GM12878 (cell line): Measurements from ENCODE around the gene TMED6.

Experiments used
- ESRRA ChIP-seq: IDR thresholded peaks from 2 replicates; pipeline ENCODE4 v1.6.1; 2012; ENCODE audit warnings: mild to moderate bottlenecking, low read length, improper control_type of control experiment
- FOS ChIP-seq: IDR thresholded peaks from 3 replicates; pipeline ENCODE4 v1.6.1; 2011; ENCODE audit warnings: borderline replicate concordance; ENCODE audit not compliant: insufficient read length; ENCODE audit errors: extremely low read depth
- GABPA ChIP-seq: IDR thresholded peaks from 2 replicates; pipeline ENCODE4 v1.6.1; 2014; ENCODE audit warnings: antibody characterized with exemption, low read depth, mild to moderate bottlenecking, inconsistent platforms
- MEF2B ChIP-seq: fragments of 450-650 bp; IDR thresholded peaks from 2 replicates; pipeline ENCODE4 v1.6.1; 2018; ENCODE audit warnings: mild to moderate bottlenecking, moderate library complexity; ENCODE audit not compliant: partially characterized antibody, poor library complexity, severe bottlenecking
- TBL1XR1 ChIP-seq: IDR thresholded peaks from 2 replicates; pipeline ENCODE4 v1.6.1; 2012; ENCODE audit warnings: low read depth, low read length, improper control_type of control experiment
- YY1 ChIP-seq: IDR thresholded peaks from 2 replicates; pipeline ENCODE4 v1.6.1; 2011; ENCODE audit warnings: low read depth, mild to moderate bottlenecking, low read length
- TF ChIP-seq, protein P1 (sequence below), 3 experiments: IDR thresholded peaks in 2 of 3; conservative IDR thresholded peaks in 1 of 3; 2 replicates each; pipeline ENCODE4 v1.5.1; 2011; ENCODE audit warnings: low read depth in 3 of 3, low read length in 3 of 3, mild to moderate bottlenecking in 3 of 3, control low read depth in 2 of 3, moderate library complexity in 2 of 3, inconsistent platforms in 1 of 3, mixed read lengths in 1 of 3; ENCODE audit not compliant: control insufficient read depth in 2 of 3, insufficient read depth in 1 of 3; ENCODE audit errors: extremely low read depth in 1 of 3
- TF ChIP-seq, protein P2 (sequence below): fragments of 450-650 bp; IDR thresholded peaks from 2 replicates; pipeline ENCODE4 v1.6.1; 2017; ENCODE audit warnings: mild to moderate bottlenecking
- TF ChIP-seq, protein P3 (sequence below): fragments of 450-650 bp; IDR thresholded peaks from 2 replicates; pipeline ENCODE4 v1.6.1; 2016; ENCODE audit warnings: mild to moderate bottlenecking

DNA sequence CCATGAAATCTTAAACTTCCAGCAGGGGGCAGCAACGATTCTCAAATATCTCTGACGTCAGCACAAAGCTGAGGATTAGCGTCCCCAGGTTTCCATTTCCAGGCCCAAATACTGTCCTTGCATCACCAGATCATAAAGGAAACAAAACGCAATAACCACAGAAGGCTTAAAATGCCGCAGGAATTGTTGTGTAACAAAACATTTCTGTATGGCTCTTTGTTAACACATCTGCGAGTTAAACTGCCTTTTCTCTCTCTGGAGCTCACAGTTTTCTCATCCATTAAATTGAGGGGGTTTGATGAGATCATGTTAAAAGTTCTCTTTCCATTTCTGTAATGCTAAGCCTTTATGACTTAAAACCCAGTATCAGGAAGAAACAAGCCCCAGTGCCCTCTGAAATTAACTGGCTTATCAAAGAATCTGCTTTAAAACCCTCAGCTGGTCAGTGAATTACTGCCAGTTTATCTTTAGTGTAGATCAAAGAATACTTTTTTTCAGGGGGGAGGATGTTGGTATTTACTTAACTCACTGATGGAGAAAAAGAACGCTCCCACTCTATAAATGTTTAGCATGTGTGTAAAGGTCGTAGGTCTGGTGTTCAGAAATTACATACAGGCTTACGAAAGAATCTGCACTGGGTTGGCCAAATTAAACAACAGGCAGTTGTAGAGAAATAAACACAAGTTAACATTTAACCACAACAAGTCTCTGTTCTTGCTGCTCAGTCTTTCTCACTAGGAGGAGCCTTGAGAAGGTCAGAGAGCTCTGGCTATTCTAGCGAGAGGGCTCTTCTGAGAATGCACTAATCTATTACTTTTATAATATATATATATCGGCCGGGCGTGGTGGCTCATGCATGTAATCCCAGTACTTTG is 44.8 kb upstream of the TMED6 start:
- no peak for TF ChIP-seq FOS
- no peak for TF ChIP-seq MEF2B
- peak; percentile 41; the same call in 1 of the 2 replicates for TF ChIP-seq YY1
- no peak for TF ChIP-seq ESRRA
- TF ChIP-seq, protein P1, sequence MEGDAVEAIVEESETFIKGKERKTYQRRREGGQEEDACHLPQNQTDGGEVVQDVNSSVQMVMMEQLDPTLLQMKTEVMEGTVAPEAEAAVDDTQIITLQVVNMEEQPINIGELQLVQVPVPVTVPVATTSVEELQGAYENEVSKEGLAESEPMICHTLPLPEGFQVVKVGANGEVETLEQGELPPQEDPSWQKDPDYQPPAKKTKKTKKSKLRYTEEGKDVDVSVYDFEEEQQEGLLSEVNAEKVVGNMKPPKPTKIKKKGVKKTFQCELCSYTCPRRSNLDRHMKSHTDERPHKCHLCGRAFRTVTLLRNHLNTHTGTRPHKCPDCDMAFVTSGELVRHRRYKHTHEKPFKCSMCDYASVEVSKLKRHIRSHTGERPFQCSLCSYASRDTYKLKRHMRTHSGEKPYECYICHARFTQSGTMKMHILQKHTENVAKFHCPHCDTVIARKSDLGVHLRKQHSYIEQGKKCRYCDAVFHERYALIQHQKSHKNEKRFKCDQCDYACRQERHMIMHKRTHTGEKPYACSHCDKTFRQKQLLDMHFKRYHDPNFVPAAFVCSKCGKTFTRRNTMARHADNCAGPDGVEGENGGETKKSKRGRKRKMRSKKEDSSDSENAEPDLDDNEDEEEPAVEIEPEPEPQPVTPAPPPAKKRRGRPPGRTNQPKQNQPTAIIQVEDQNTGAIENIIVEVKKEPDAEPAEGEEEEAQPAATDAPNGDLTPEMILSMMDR (IDR thresholded peaks at IDR 0.05 in 2 of 3, conservative IDR thresholded peaks at IDR 0.05 in 1 of 3; ENCODE audit: control insufficient read depth in 2 of 3, extremely low read depth in 1 of 3, insufficient read depth in 1 of 3, low read depth in 3 of 3, low read length in 3 of 3): peak; percentile 42 to 62 (median 51); a peak in 4 of 6 replicates
- TF ChIP-seq, protein P2, sequence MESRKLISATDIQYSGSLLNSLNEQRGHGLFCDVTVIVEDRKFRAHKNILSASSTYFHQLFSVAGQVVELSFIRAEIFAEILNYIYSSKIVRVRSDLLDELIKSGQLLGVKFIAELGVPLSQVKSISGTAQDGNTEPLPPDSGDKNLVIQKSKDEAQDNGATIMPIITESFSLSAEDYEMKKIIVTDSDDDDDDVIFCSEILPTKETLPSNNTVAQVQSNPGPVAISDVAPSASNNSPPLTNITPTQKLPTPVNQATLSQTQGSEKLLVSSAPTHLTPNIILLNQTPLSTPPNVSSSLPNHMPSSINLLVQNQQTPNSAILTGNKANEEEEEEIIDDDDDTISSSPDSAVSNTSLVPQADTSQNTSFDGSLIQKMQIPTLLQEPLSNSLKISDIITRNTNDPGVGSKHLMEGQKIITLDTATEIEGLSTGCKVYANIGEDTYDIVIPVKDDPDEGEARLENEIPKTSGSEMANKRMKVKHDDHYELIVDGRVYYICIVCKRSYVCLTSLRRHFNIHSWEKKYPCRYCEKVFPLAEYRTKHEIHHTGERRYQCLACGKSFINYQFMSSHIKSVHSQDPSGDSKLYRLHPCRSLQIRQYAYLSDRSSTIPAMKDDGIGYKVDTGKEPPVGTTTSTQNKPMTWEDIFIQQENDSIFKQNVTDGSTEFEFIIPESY: no peak
- no peak for TF ChIP-seq GABPA
- TF ChIP-seq, protein P3, sequence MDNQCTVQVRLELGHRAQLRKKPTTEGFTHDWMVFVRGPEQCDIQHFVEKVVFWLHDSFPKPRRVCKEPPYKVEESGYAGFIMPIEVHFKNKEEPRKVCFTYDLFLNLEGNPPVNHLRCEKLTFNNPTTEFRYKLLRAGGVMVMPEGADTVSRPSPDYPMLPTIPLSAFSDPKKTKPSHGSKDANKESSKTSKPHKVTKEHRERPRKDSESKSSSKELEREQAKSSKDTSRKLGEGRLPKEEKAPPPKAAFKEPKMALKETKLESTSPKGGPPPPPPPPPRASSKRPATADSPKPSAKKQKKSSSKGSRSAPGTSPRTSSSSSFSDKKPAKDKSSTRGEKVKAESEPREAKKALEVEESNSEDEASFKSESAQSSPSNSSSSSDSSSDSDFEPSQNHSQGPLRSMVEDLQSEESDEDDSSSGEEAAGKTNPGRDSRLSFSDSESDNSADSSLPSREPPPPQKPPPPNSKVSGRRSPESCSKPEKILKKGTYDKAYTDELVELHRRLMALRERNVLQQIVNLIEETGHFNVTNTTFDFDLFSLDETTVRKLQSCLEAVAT: no peak
- TF ChIP-seq TBL1XR1: no peak
